Type B pancreatic cell (in vitro differentiated cells): ENCODE results near the gene MEGF11. TPM values are rescaled to one million over a fixed set of nuclear protein-coding genes. Genes with fewer than 3 reads are reported as not detected.

Source experiments
- DNase-seq: peaks from one replicate; pipeline ENCODE4 v3.0.0; 2021; ENCODE audit warnings: mixed read lengths; ENCODE audit not compliant: unreplicated experiment; ENCODE audit errors: extremely low spot score
- H3K27ac Mint-ChIP-seq: 2 replicates; pipeline ENCODE4 v1.8.0; 2021; ENCODE audit warnings: mild to moderate bottlenecking, mixed read lengths
- H3K27me3 Mint-ChIP-seq: 2 replicates; pipeline ENCODE4 v1.8.0; 2021; ENCODE audit warnings: mixed read lengths
- H3K36me3 Mint-ChIP-seq: 2 replicates; pipeline ENCODE4 v1.8.0; 2021; ENCODE audit warnings: mixed read lengths
- H3K4me1 Mint-ChIP-seq: one replicate; pipeline ENCODE4 v1.8.0; 2021; ENCODE audit warnings: mixed read lengths; ENCODE audit not compliant: unreplicated experiment
- H3K4me3 Mint-ChIP-seq: 2 replicates; pipeline ENCODE4 v1.8.0; 2021; ENCODE audit warnings: mild to moderate bottlenecking, mixed read lengths
- H3K9me3 Mint-ChIP-seq: 2 replicates; pipeline ENCODE4 v1.8.0; 2021; ENCODE audit warnings: mixed read lengths
- CTCF ChIP-seq: fragments of 200-600 bp; sonication (generic); conservative IDR thresholded peaks from 2 replicates; pipeline ENCODE4 v1.5.0; 2021; ENCODE audit warnings: antibody characterized with exemption, mild to moderate bottlenecking
- total RNA-seq: library from RNA; stranded (reverse); gene quantifications from 2 replicates; pipeline ENCODE4 v1.2.1, GENCODE V29; 2021; ENCODE audit warnings: low replicate concordance

MEGF11 gene
- total RNA-seq, 1 donor from 2014 or later = 3.3 TPM

DNA sequence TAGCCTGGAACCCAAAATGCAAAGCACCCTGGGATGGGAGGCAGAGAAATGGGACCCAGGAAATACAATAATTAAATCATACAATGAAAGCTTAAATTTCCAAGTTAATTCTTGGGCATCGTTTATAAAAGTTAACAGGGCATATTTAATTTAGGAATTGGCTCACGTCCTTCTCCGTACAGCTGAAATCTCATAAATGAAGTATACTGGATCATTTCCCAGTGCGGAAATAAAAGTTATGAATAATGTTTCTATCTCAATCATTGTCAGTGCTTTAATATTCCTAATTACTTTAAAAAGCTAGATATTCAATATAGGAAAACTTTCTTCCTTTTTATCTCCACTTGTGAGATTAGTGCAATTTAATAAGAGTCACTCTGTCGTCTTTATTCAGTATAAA lies 164.0 kb downstream of the MEGF11 start:
- Mint-ChIP-seq H3K36me3 (no peaks in the 10 kb centered on the region), H3K4me1 (peaks cover 22% of the 10 kb centered on the region), H3K9me3 (no peaks in the 10 kb centered on the region), H3K4me3 (no peak overlapping the region), H3K27me3 (no peaks in the 10 kb centered on the region), H3K27ac (no peak overlapping the region)
- no peak for DNase-seq
- TF ChIP-seq CTCF = no peak

DNA sequence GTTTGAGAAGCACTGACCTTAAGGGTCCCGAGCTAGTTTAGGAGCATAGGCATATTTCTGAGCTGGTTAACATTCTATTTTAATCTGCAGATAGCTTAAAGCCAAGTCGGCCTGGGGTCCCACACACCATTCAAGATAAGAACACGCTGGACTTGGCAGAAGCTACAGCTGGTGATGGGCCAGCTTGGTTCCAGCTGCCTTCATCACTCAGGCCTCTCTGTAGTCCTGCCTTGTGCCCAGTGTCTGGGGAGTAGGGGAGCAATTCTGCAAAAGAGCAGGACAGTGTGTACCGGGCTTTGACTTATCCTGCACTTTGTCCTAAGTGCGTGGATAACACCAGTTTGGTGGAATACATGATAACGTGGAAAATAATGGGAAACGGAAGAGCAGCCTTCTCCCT lies 164.5 kb downstream of the MEGF11 start:
- no peak overlapping the region for H3K27ac Mint-ChIP-seq
- TF ChIP-seq CTCF = no peak
- H3K36me3 Mint-ChIP-seq = no peaks in the 10 kb centered on the region
- no peaks in the 10 kb centered on the region for H3K9me3 Mint-ChIP-seq
- no peak overlapping the region for H3K4me3 Mint-ChIP-seq
- peaks cover 18% of the 10 kb centered on the region for H3K4me1 Mint-ChIP-seq
- no peaks in the 10 kb centered on the region for H3K27me3 Mint-ChIP-seq
- no peak for DNase-seq

DNA sequence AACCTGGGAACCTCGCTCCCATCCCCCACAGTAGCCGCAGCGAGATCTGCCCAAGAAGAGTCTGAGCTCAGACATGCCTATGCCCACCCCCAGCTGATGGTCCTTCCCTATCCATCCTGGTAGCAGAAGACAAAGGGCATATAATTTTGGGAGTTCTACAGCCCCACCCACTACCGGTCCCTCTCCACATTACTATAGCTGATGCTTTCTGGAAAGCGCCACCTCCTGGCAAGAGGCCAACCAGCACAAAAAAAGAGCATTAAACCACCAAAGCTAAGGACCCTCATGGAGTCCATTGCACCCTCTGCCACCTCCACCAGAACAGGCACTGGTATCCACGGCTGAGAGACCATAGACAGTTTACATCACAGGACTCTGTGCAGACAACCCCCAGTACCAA lies 168.4 kb downstream of the MEGF11 start:
- Mint-ChIP-seq H3K27me3 (peaks cover 4% of the 10 kb centered on the region), H3K4me3 (no peak overlapping the region), H3K4me1 (peaks cover 4% of the 10 kb centered on the region), H3K36me3 (no peaks in the 10 kb centered on the region), H3K9me3 (no peaks in the 10 kb centered on the region), H3K27ac (no peak overlapping the region)
- peak; percentile 62 for TF ChIP-seq CTCF
- no peak for DNase-seq

DNA sequence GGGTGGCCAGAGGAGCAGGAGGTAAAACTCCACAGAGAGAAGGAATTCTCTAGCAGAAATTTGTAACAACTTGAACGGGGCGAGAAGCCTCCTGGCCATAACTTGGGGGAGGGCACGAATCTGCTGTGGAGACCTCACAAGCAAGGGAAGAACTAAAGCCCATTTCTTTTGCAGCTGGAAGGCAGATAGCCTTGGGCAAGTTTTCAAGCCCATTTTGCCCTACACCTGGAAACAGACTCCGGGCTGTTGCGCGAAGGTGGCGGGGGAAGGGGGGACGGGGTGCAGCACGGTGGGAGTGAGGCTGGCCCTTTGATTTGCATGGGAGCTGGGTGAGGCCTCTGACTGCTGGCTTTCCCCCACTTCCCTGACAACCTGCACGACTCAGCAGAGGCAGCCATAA lies 168.8 kb downstream of the MEGF11 start:
- Mint-ChIP-seq H3K36me3 (no peaks in the 10 kb centered on the region), H3K27me3 (peaks cover 4% of the 10 kb centered on the region), H3K4me1 (peaks cover 4% of the 10 kb centered on the region), H3K4me3 (no peak overlapping the region), H3K27ac (no peak overlapping the region), H3K9me3 (no peaks in the 10 kb centered on the region)
- no peak for TF ChIP-seq CTCF
- DNase-seq = no peak

- no peaks in the 10 kb centered on the region for H3K9me3 Mint-ChIP-seq
- no peaks in the 10 kb centered on the region for H3K36me3 Mint-ChIP-seq
- no peak overlapping the region for H3K27ac Mint-ChIP-seq
- peak; percentile 45 for TF ChIP-seq CTCF
- no peak for DNase-seq
- peaks cover 4% of the 10 kb centered on the region for H3K4me1 Mint-ChIP-seq
- H3K4me3 Mint-ChIP-seq = no peak overlapping the region
- H3K27me3 Mint-ChIP-seq = peaks cover 15% of the 10 kb centered on the region
Observed at GRCh38 chr15:66080717-66081398, 172.7 kb downstream of the MEGF11 start.

- Mint-ChIP-seq H3K36me3 (no peaks in the 10 kb centered on the region), H3K4me3 (no peak overlapping the region), H3K4me1 (peaks cover 9% of the 10 kb centered on the region), H3K27ac (no peak overlapping the region), H3K9me3 (no peaks in the 10 kb centered on the region), H3K27me3 (peaks cover 24% of the 10 kb centered on the region)
- TF ChIP-seq CTCF = no peak
- no peak for DNase-seq
Observed at GRCh38 chr15:66078929-66079275, 174.6 kb downstream of the MEGF11 start.
